ENCODE measurements around the gene ACADVL. TPM values are rescaled to one million over a fixed set of nuclear protein-coding genes. Genes with fewer than 3 reads are reported as not detected.
A peak's percentile ranks its signal among the peaks of the same experiment; 100 is the strongest.

Gene ACADVL
- total RNA-seq, 1 experiment from 2014 or later, result 305 TPM

DNA sequence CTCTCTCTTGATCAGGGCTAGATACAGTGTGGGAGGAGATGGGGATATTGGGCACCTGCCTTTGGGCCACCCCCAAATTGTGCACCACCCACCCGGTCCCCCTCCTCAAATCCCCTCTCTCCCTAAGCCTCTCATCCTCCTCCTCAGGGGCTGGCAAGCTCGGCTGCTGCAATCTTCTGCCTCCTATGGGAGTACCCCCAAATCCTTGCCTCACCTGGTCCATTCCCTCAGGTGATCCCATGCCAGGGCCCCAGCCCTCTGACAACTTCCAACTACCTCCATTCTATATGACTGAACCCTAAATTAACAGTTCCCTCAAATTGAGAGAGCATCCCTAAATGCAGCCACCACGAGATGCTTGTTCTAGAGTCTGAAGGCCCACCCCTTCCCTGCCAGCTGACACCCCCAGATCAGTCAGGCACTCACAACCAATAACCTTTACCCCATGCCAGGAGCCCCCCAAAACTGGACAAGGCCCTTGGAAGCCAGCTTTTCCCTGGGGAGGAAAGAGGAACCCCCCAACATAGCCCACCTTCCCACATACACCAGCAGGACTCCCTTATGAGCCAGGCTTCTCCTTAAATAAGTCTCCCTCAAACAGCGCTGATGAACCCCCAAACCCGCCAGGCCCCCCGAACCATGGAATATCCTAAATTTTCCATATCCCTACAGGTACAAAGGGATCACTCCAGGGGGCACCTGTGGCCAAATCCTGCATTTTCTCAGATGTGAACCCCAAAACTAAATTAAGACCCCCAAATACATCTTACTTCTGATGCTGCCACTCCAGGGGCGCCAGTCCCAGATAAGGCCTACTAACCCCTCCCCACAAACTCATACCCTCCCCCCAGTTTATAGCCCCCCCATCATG is 3.3 kb upstream of the ACADVL start:
- BruUV-seq (replicated peaks), result TSS peak; percentile 55
- TF ChIP-seq TCF7L2 (IDR thresholded peaks at IDR 0.05; ENCODE audit: low read depth, low read length) (no peak), REST (IDR thresholded peaks at IDR 0.05; ENCODE audit: insufficient read depth in 1 of 2, low read depth in 2 of 2, low read length in 1 of 2) (no peak), POLR2AphosphoS5 (IDR thresholded peaks at IDR 0.05; ENCODE audit: low read depth, low read length) (no peak), SIN3A (IDR thresholded peaks at IDR 0.05; ENCODE audit: borderline replicate concordance, insufficient read depth, low read depth, low read length) (no peak)
- TF ChIP-seq, protein P1, sequence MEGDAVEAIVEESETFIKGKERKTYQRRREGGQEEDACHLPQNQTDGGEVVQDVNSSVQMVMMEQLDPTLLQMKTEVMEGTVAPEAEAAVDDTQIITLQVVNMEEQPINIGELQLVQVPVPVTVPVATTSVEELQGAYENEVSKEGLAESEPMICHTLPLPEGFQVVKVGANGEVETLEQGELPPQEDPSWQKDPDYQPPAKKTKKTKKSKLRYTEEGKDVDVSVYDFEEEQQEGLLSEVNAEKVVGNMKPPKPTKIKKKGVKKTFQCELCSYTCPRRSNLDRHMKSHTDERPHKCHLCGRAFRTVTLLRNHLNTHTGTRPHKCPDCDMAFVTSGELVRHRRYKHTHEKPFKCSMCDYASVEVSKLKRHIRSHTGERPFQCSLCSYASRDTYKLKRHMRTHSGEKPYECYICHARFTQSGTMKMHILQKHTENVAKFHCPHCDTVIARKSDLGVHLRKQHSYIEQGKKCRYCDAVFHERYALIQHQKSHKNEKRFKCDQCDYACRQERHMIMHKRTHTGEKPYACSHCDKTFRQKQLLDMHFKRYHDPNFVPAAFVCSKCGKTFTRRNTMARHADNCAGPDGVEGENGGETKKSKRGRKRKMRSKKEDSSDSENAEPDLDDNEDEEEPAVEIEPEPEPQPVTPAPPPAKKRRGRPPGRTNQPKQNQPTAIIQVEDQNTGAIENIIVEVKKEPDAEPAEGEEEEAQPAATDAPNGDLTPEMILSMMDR (IDR thresholded peaks at IDR 0.05), result no peak
- Histone ChIP-seq H3K9me3 (ENCODE audit: control insufficient read depth, insufficient read depth, low read depth, low read length) (no peaks in the 10 kb centered on the region), H3K36me3 (ENCODE audit: control insufficient read depth, insufficient read depth, low read length) (peaks cover 5% of the 10 kb centered on the region; the same call in 1 of the 2 replicates), H3K27ac (ENCODE audit: low read length) (peak overlapping the region; percentile 73), H3K27me3 (ENCODE audit: control insufficient read depth, insufficient read depth, low read length) (no peaks in the 10 kb centered on the region), H3K4me1 (ENCODE audit: control insufficient read depth, insufficient read depth, low read length) (peaks cover 36% of the 10 kb centered on the region), H3K4me3 (ENCODE audit: low read depth in 2 of 2, low read length in 2 of 2) (peak overlapping the region; percentile 53 to 67)
- ChIA-PET POLR2A (interaction anchor here (0.6 kb wide), 1 partner anchor 88 kb away, joined by 25 read pairs; no protein-coding TSS in a partner anchor), CTCF (interaction anchor here (0.6 kb wide), 2 partner anchors 123 to 170 kb away, joined by 10 to 12 read pairs; no protein-coding TSS in a partner anchor)
- DNase-seq (ENCODE audit: low read depth, low spot score) (no peak), ATAC-seq (no peak)
- intact Hi-C loops (cut with micrococcal nuclease; ENCODE audit: unreplicated experiment) (no loop called here), in situ Hi-C loops (cut with HindIII; ENCODE audit: low pct_unique_long_range_greater_than_20kb, low sequenced_read_pairs) (no loop called here)

GRCh38 chr17:7217113-7217987 is 2.4 kb upstream of the ACADVL start:
- H3K27ac ChIP-seq (ENCODE audit: low read length), result peak overlapping the region; percentile 95
- no peaks in the 10 kb centered on the region for H3K27me3 ChIP-seq (ENCODE audit: control insufficient read depth, insufficient read depth, low read length)
- intact Hi-C loops (cut with micrococcal nuclease; ENCODE audit: unreplicated experiment), result no loop called here
- POLR2A ChIA-PET, result interaction anchor here (0.5 to 0.7 kb wide), 2 partner anchors 20 to 95 kb away, joined by 4 to 6 read pairs; no protein-coding TSS in a partner anchor
- TF ChIP-seq SIN3A (IDR thresholded peaks at IDR 0.05; ENCODE audit: borderline replicate concordance, insufficient read depth, low read depth, low read length) (no peak), POLR2AphosphoS5 (IDR thresholded peaks at IDR 0.05; ENCODE audit: low read depth, low read length) (no peak), TCF7L2 (IDR thresholded peaks at IDR 0.05; ENCODE audit: low read depth, low read length) (no peak), REST (IDR thresholded peaks at IDR 0.05; ENCODE audit: insufficient read depth in 1 of 2, low read depth in 2 of 2, low read length in 1 of 2) (no peak)
- TF ChIP-seq, protein P1 (IDR thresholded peaks at IDR 0.05), result no peak
- H3K4me1 ChIP-seq (ENCODE audit: control insufficient read depth, insufficient read depth, low read length), result peaks cover 40% of the 10 kb centered on the region
- H3K9me3 ChIP-seq (ENCODE audit: control insufficient read depth, insufficient read depth, low read depth, low read length), result no peaks in the 10 kb centered on the region
- DNase-seq (ENCODE audit: low read depth, low spot score), result no peak
- peaks cover 5% of the 10 kb centered on the region; the same call in 1 of the 2 replicates for H3K36me3 ChIP-seq (ENCODE audit: control insufficient read depth, insufficient read depth, low read length)
- no TSS peak for BruUV-seq (replicated peaks)
- in situ Hi-C loops (cut with HindIII; ENCODE audit: low pct_unique_long_range_greater_than_20kb, low sequenced_read_pairs), result no loop called here
- no peak for ATAC-seq
- H3K4me3 ChIP-seq (ENCODE audit: low read depth in 2 of 2, low read length in 2 of 2), result peak overlapping the region; percentile 53 to 67
- CTCF ChIA-PET, result interaction anchor here (0.7 kb wide), 1 partner anchor 135 kb away, joined by 3 read pairs; no protein-coding TSS in a partner anchor
